GM12873 (cell line): ENCODE measurements around the gene GRK6.

Experiments
- TF ChIP-seq, protein P1 (sequence below): IDR thresholded peaks from 2 replicates; pipeline ENCODE4 v1.5.1; 2012; ENCODE audit warnings: low read depth, mild to moderate bottlenecking, moderate library complexity, low read length, control low read depth; ENCODE audit not compliant: insufficient read depth; ENCODE audit errors: missing control alignments

Gene GRK6

DNA sequence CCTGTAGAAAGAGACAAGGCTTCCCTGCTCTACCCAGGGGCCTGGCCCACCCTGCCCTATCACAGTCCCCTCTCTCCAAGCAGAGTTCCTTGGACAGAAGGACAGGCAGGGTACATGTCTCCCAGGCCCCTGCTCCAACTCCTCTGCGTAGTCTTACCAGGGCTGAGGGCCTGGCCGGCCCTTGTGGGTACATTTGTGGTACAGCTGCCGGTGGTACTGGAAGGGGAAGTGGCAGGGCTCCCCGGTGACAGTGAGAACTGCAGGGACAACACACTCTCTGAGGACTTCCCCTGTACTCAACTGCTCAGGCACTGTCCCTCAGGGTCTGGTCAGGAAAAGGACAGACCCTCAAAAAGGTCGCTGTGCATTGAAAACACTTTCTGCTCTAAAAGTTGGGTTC lies 20.7 kb upstream of the GRK6 start:
- TF ChIP-seq, protein P1, sequence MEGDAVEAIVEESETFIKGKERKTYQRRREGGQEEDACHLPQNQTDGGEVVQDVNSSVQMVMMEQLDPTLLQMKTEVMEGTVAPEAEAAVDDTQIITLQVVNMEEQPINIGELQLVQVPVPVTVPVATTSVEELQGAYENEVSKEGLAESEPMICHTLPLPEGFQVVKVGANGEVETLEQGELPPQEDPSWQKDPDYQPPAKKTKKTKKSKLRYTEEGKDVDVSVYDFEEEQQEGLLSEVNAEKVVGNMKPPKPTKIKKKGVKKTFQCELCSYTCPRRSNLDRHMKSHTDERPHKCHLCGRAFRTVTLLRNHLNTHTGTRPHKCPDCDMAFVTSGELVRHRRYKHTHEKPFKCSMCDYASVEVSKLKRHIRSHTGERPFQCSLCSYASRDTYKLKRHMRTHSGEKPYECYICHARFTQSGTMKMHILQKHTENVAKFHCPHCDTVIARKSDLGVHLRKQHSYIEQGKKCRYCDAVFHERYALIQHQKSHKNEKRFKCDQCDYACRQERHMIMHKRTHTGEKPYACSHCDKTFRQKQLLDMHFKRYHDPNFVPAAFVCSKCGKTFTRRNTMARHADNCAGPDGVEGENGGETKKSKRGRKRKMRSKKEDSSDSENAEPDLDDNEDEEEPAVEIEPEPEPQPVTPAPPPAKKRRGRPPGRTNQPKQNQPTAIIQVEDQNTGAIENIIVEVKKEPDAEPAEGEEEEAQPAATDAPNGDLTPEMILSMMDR = no peak

DNA sequence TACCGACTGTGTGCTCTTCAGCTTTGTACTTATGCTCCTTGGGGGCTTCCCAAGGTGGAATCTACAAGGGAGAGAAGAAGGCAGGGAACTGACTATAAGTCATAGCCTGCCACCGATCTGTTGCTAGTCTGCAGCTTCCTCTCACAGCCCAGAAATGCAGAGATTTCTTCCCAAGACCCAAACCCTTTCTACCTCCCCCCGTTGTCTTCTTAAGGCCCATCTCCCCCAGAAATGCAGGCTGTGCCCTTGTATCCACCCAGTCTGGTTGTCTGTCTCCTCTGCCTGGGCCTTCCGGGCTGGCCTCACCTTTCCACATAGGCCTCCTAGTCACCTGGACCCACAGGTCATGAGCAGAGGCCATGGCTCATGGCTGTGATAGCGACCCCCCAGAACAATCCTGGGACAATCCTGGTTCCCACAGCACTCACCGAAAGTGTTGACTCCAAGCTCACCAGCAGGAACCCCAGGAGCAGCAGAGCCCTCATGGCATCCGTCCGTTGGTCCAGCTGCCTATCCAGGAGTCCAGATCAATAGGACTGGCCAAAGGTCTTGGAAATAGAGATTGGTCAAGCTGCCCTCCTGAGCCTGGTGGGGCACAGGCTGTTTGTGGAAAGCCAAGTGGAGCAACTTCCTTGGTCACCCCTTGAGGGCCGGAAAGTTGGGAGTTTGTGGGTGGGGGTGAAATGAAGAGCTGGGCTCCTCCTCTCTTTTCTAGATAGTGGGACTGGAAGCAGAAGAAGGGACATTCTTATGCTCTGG lies 17.3 kb upstream of the GRK6 start, which contains the start of gene F12:
F12 (minus strand) TSS at position 522 of the 759 bp plus-strand sequence; CDS start at position 485, 37 bp downstream.
- TF ChIP-seq, protein P1 = no peak

DNA sequence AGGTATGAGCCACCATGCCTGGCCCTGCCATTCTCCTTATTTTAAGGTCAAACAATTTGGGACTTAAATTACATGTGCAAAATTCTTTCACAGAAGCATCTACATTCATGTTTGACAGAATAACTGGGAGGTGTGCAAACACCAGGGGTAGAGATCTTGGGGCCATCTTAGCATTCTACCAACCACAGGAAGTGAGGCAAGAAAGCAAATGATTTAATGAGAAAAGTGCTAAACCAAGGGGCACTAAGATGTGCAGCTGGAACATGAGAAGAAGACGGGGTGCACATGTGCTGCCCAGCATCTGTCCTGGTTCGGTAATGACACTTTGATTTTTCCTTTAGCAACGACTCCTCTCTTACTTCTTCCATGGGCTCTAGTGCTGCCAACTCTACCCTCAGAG lies 15.9 kb upstream of the GRK6 start:
- TF ChIP-seq, protein P1 = no peak

DNA sequence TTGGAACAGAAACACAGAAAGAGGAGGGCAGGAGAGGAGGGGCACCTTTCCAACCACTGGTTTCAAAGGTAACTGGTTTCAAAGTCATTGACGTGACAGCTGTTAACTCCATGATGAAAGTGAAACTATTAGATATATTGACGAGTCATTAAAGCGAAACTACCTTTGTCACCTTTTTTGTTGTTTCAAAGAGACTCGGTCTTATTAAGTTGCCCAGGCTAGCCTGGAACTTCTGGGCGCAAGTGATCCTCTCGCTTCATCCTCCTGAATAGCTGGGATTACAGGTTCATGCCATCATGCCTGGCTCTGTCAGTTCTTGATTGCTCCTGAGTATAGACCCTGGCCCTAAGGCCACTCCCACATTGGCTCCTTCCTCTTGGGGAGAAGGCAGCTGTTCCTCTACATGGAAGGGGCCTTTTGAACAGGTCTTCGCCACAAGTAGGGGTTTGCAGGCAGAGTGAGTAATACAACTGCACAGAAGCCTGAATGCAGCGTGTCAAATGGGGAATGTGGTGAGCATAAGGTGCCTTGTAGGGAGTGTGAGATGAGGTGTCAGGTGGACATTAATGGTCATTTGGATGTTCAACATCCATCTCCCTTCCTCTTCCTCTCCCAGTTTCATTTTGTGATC lies 13.8 kb upstream of the GRK6 start:
- TF ChIP-seq, protein P1 = no peak

DNA sequence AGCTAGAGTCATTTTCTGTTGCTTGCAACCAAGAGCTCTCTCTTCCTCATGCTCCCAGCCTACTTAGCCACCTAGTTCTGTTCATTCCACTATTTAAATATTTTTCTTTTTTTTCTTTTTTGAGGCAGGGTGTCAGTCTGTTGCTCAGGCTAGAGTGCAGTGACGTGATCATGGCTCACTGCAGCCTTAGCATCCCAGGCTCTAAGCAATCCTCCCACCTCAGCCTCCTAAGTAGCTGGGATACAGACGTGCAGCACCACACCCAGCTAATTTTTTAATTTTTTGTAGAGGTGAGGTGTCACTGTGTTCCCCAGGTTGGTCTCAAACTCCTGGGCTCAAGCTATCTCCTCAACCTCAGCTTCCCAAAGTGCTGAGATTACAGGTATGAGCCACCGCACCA lies 12.0 kb upstream of the GRK6 start:
- TF ChIP-seq, protein P1 = no peak

DNA sequence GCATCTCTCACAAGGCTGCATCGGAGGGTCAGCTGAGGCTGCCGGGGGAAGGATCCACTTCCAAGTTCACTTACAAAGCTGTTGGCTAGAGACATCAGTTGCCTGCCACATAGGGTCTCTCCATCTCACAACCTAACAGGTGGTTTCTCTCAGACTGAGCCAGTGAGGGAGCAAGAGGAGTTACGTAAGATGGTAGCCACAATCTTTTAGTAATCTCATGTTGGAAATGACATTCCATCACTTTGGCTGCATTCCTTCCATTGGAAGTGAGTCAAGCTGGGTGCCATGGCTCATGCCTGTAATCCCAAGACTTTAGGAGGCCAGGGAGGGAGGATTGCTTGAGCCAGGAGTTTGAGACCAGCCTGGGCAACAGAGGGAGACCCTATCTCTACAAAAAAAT lies 7.4 kb upstream of the GRK6 start:
- TF ChIP-seq, protein P1 = no peak

DNA sequence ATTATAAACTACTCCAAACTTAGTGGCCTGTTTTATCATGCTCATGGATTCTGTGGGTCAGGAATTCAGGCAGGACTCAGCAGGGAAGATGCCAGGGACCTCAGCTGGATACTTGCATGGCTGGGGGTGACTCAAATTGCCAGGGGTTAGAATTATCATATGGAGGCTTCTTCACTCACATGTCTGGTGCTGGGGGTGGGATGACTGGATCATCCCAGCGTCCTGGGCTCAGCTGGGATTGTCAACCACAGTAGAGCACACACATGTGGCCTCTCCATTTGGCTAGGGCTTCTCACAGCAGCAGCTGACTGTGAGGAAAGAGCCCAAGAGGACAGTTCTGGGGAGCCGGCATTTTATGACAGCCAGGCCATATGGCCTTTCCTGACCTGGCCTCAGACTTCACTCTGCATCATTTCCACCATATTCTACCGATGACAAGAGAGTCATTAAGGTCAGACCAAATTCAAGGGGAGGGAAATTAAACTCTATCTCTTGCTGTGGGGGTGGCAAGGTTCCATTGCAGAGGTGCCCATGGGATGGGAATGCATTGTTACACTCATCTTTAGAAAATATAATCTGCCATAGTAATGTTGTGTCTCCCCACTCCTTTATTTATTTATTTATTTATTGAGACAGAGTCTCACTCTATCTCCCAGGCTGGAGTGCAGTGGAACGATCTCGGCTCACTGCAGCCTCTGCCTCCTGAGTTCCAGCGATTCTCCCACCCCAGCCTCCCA lies 5.2 kb upstream of the GRK6 start:
- TF ChIP-seq, protein P1 = no peak
